MM.1S (cell line): Measurements from ENCODE around the gene GCNT3.

Experiments used
- DNase-seq: peaks from one replicate; pipeline ENCODE4 v3.0.0-alpha.2; 2015
- H2AFZ ChIP-seq: fragments of 300-600 bp; sonication (generic); 2 replicates; pipeline ENCODE4 v1.6.0; 2016; ENCODE audit warnings: antibody characterized with exemption, low read length
- H3F3A ChIP-seq: fragments of 300-600 bp; sonication (generic); 2 replicates; pipeline ENCODE4 v1.6.1; 2016; ENCODE audit warnings: mild to moderate bottlenecking, antibody characterized with exemption, low read length, moderate library complexity, mixed read lengths; ENCODE audit not compliant: insufficient read depth
- H3K27ac ChIP-seq: fragments of 300-600 bp; sonication (generic); 2 replicates; pipeline ENCODE4 v1.5.1; 2016; ENCODE audit warnings: mild to moderate bottlenecking, low read length
- H3K27me3 ChIP-seq: fragments of 300-600 bp; sonication (generic); replicated peaks from 2 replicates; pipeline ENCODE4 v1.6.0; 2016; ENCODE audit warnings: low read length; ENCODE audit not compliant: insufficient read depth
- H3K36me3 ChIP-seq: fragments of 300-600 bp; sonication (generic); replicated peaks from 2 replicates; pipeline ENCODE4 v1.6.1; 2016; ENCODE audit warnings: mild to moderate bottlenecking, low read length, mixed read lengths; ENCODE audit not compliant: insufficient read depth
- H3K4me1 ChIP-seq: fragments of 300-600 bp; sonication (generic); 2 replicates; pipeline ENCODE4 v1.6.1; 2016; ENCODE audit warnings: low read length, mixed read lengths
- H3K4me2 ChIP-seq: fragments of 300-600 bp; sonication (generic); 2 replicates; pipeline ENCODE4 v1.6.0; 2016; ENCODE audit warnings: low read depth, low read length
- H3K4me3 ChIP-seq: fragments of 300-600 bp; sonication (generic); 2 replicates; pipeline ENCODE4 v1.5.1; 2016; ENCODE audit warnings: low read length, mixed read lengths
- H3K79me2 ChIP-seq: fragments of 300-600 bp; sonication (generic); 2 replicates; pipeline ENCODE4 v1.6.1; 2016; ENCODE audit warnings: mixed run types, low read length, mixed read lengths
- H3K9ac ChIP-seq: fragments of 300-600 bp; sonication (generic); 2 replicates; pipeline ENCODE4 v1.6.1; 2016; ENCODE audit warnings: low read length, mixed read lengths
- H3K9me2 ChIP-seq: fragments of 300-600 bp; sonication (generic); replicated peaks from 2 replicates; pipeline ENCODE4 v1.6.1; 2016; ENCODE audit warnings: mild to moderate bottlenecking, low read length, mixed read lengths; ENCODE audit not compliant: insufficient read depth
- H3K9me3 ChIP-seq: fragments of 300-600 bp; sonication (generic); replicated peaks from 2 replicates; pipeline ENCODE4 v1.6.1; 2016; ENCODE audit warnings: mild to moderate bottlenecking, low read length, mixed read lengths; ENCODE audit not compliant: insufficient read depth
- H4K20me1 ChIP-seq: fragments of 300-600 bp; sonication (generic); 2 replicates; pipeline ENCODE4 v1.6.1; 2016; ENCODE audit warnings: mild to moderate bottlenecking, low read length, moderate library complexity, mixed read lengths; ENCODE audit not compliant: insufficient read depth
- EZH2 ChIP-seq: fragments of 300-600 bp; sonication (generic); optimal IDR thresholded peaks from 2 replicates; pipeline ENCODE3; 2017; ENCODE audit warnings: low read depth, mild to moderate bottlenecking, antibody characterized with exemption, low read length, mixed read lengths
- EZH2phosphoT487 ChIP-seq: fragments of 300-600 bp; sonication (generic); IDR thresholded peaks from 2 replicates; pipeline ENCODE4 v1.6.1; 2018; ENCODE audit warnings: antibody characterized with exemption, low read length
- TF ChIP-seq, protein P1 (sequence below): fragments of 300-600 bp; sonication (generic); IDR thresholded peaks from 2 replicates; pipeline ENCODE4 v1.5.1; 2016; ENCODE audit warnings: antibody characterized with exemption, low read length, mixed read lengths

The GCNT3 gene

GRCh38 chr15:59595434-59595915, 16.1 kb upstream of the GCNT3 start:
- Histone ChIP-seq H3K4me2 (no peak overlapping the region), H3F3A (no peaks in the 10 kb centered on the region), H4K20me1 (no peaks in the 10 kb centered on the region), H2AFZ (no peak overlapping the region), H3K9me3 (no peaks in the 10 kb centered on the region), H3K79me2 (no peaks in the 10 kb centered on the region), H3K36me3 (no peaks in the 10 kb centered on the region), H3K9ac (no peak overlapping the region), H3K27me3 (no peaks in the 10 kb centered on the region), H3K9me2 (no peaks in the 10 kb centered on the region), H3K27ac (no peak overlapping the region), H3K4me1 (no peaks in the 10 kb centered on the region), H3K4me3 (no peak overlapping the region)
- no peak for DNase-seq
- TF ChIP-seq EZH2 = no peak
- TF ChIP-seq, protein P1, sequence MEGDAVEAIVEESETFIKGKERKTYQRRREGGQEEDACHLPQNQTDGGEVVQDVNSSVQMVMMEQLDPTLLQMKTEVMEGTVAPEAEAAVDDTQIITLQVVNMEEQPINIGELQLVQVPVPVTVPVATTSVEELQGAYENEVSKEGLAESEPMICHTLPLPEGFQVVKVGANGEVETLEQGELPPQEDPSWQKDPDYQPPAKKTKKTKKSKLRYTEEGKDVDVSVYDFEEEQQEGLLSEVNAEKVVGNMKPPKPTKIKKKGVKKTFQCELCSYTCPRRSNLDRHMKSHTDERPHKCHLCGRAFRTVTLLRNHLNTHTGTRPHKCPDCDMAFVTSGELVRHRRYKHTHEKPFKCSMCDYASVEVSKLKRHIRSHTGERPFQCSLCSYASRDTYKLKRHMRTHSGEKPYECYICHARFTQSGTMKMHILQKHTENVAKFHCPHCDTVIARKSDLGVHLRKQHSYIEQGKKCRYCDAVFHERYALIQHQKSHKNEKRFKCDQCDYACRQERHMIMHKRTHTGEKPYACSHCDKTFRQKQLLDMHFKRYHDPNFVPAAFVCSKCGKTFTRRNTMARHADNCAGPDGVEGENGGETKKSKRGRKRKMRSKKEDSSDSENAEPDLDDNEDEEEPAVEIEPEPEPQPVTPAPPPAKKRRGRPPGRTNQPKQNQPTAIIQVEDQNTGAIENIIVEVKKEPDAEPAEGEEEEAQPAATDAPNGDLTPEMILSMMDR = no peak
- no peak for TF ChIP-seq EZH2phosphoT487

DNA sequence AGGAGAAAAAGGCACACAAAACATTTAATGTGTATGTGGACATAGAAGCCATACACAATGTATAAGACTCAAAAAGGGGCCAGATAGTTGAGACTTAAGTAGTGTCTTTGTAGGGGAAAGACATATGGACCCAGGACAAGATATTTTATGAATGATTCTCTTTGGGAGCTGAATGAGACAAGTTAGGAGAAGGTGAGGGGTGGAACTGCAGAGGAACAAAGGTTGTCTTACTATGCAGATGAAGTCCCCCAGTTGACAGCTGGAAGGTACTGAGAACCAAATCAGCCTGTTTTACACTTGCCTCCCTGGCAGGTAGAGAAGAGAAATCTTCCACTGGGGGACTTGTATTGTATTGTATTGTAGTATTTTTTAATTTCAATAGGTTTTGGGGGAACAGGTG, 14.9 kb upstream of the GCNT3 start:
- no peaks in the 10 kb centered on the region for H3K36me3 ChIP-seq

GRCh38 chr15:59598461-59598860, 13.1 kb upstream of the GCNT3 start:
- Histone ChIP-seq H2AFZ (no peak overlapping the region), H3K4me1 (no peaks in the 10 kb centered on the region), H3K4me3 (no peak overlapping the region), H3K9ac (no peak overlapping the region), H3K9me3 (no peaks in the 10 kb centered on the region), H4K20me1 (no peaks in the 10 kb centered on the region), H3K4me2 (no peak overlapping the region), H3K9me2 (no peaks in the 10 kb centered on the region), H3F3A (no peaks in the 10 kb centered on the region), H3K79me2 (no peaks in the 10 kb centered on the region), H3K36me3 (no peaks in the 10 kb centered on the region), H3K27me3 (no peaks in the 10 kb centered on the region), H3K27ac (no peak overlapping the region)
- DNase-seq = no peak
- no peak for TF ChIP-seq EZH2phosphoT487
- no peak for TF ChIP-seq EZH2
- TF ChIP-seq, protein P1 = no peak

More for the DNA sequence above, 14.9 kb upstream of the GCNT3 start:
- Histone ChIP-seq H3F3A (no peaks in the 10 kb centered on the region), H3K9me2 (no peaks in the 10 kb centered on the region), H3K27ac (no peak overlapping the region), H3K9me3 (no peaks in the 10 kb centered on the region), H3K4me3 (no peak overlapping the region), H3K27me3 (no peaks in the 10 kb centered on the region), H2AFZ (no peak overlapping the region), H4K20me1 (no peaks in the 10 kb centered on the region), H3K4me2 (no peak overlapping the region), H3K9ac (no peak overlapping the region), H3K4me1 (no peaks in the 10 kb centered on the region), H3K79me2 (no peaks in the 10 kb centered on the region)
- TF ChIP-seq EZH2 = no peak
- TF ChIP-seq EZH2phosphoT487 = no peak
- TF ChIP-seq, protein P1 = no peak
- no peak for DNase-seq

GRCh38 chr15:59605994-59606393, 5.6 kb upstream of the GCNT3 start:
- H3K79me2 ChIP-seq = no peaks in the 10 kb centered on the region

More at GRCh38 chr15:59605994-59606393, 5.6 kb upstream of the GCNT3 start:
- H3K9me2 ChIP-seq = no peaks in the 10 kb centered on the region
- no peaks in the 10 kb centered on the region for H3K27me3 ChIP-seq
- H3K36me3 ChIP-seq = no peaks in the 10 kb centered on the region
- no peaks in the 10 kb centered on the region for H4K20me1 ChIP-seq
- H2AFZ ChIP-seq = no peak overlapping the region
- H3K9me3 ChIP-seq = no peaks in the 10 kb centered on the region
- no peaks in the 10 kb centered on the region for H3F3A ChIP-seq
- H3K4me2 ChIP-seq = no peak overlapping the region
- H3K27ac ChIP-seq = no peak overlapping the region
- DNase-seq = no peak
- TF ChIP-seq, protein P1 = no peak
- TF ChIP-seq EZH2 (no peak), EZH2phosphoT487 (no peak)
- H3K4me1 ChIP-seq = no peaks in the 10 kb centered on the region
- H3K9ac ChIP-seq = no peak overlapping the region
- no peak overlapping the region for H3K4me3 ChIP-seq
